HEK293 (cell line): Measurements from ENCODE around the gene ZC3H4.
A peak's percentile ranks its signal among the peaks of the same experiment; 100 is the strongest.

Experiments used
- AEBP2 ChIP-seq: fragments of 450-650 bp; formaldehyde crosslinking; IDR thresholded peaks from 2 replicates; pipeline ENCODE4 v1.5.1; 2016; ENCODE audit warnings: missing biosample characterization, missing genetic modification characterization, borderline replicate concordance
- BCL11A ChIP-seq: fragments of 450-650 bp; formaldehyde crosslinking; IDR thresholded peaks from 2 replicates; pipeline ENCODE4 v1.5.1; 2016; ENCODE audit warnings: low read depth, missing biosample characterization, missing genetic modification characterization
- MZF1 ChIP-seq: fragments of 450-650 bp; formaldehyde crosslinking; IDR thresholded peaks from 2 replicates; pipeline ENCODE4 v1.5.1; 2017; ENCODE audit warnings: missing biosample characterization, missing genetic modification characterization, borderline replicate concordance
- SP3 ChIP-seq: fragments of 450-650 bp; formaldehyde crosslinking; IDR thresholded peaks from 2 replicates; pipeline ENCODE4 v1.5.1; 2016; ENCODE audit warnings: missing biosample characterization, missing genetic modification characterization
- ZBTB44 ChIP-seq: fragments of 450-650 bp; IDR thresholded peaks from 2 replicates; pipeline ENCODE4 v1.5.1; 2018; ENCODE audit warnings: missing biosample characterization, mild to moderate bottlenecking, missing genetic modification characterization
- ZBTB48 ChIP-seq: fragments of 450-650 bp; formaldehyde crosslinking; IDR thresholded peaks from 2 replicates; pipeline ENCODE4 v1.5.1; 2016; ENCODE audit warnings: missing biosample characterization, missing genetic modification characterization
- ZBTB7A ChIP-seq: fragments of 450-650 bp; formaldehyde crosslinking; IDR thresholded peaks from 2 replicates; pipeline ENCODE4 v1.5.1; 2016; ENCODE audit warnings: low read depth, missing biosample characterization, missing genetic modification characterization
- ZBTB8A ChIP-seq: fragments of 450-650 bp; formaldehyde crosslinking; IDR thresholded peaks from 2 replicates; pipeline ENCODE4 v1.5.1; 2016; ENCODE audit warnings: missing biosample characterization, missing genetic modification characterization
- ZNF311 ChIP-seq: fragments of 450-650 bp; formaldehyde crosslinking; IDR thresholded peaks from 2 replicates; pipeline ENCODE4 v1.5.1; 2017; ENCODE audit warnings: missing biosample characterization, missing genetic modification characterization, borderline replicate concordance
- ZNF341 ChIP-seq: fragments of 450-650 bp; formaldehyde crosslinking; IDR thresholded peaks from 2 replicates; pipeline ENCODE4; 2016; ENCODE audit warnings: low read depth, missing biosample characterization, missing genetic modification characterization
- ZNF394 ChIP-seq: fragments of 450-650 bp; formaldehyde crosslinking; IDR thresholded peaks from 2 replicates; pipeline ENCODE4 v1.5.1; 2016; ENCODE audit warnings: missing biosample characterization, missing genetic modification characterization, mild to moderate bottlenecking, moderate library complexity, borderline replicate concordance
- ZNF48 ChIP-seq: fragments of 450-650 bp; formaldehyde crosslinking; IDR thresholded peaks from 2 replicates; pipeline ENCODE4 v1.5.1; 2016; ENCODE audit warnings: missing biosample characterization, missing genetic modification characterization
- ZNF518A ChIP-seq: fragments of 450-650 bp; formaldehyde crosslinking; conservative IDR thresholded peaks from 2 replicates; pipeline ENCODE4 v1.5.1; 2016; ENCODE audit warnings: low read depth, missing biosample characterization, missing genetic modification characterization
- ZNF521 ChIP-seq: fragments of 450-650 bp; formaldehyde crosslinking; IDR thresholded peaks from 2 replicates; pipeline ENCODE4 v1.5.1; 2017; ENCODE audit warnings: missing biosample characterization, mild to moderate bottlenecking, missing genetic modification characterization
- ZNF785 ChIP-seq: fragments of 450-650 bp; formaldehyde crosslinking; IDR thresholded peaks from 2 replicates; pipeline ENCODE4 v1.5.1; 2016; ENCODE audit warnings: missing biosample characterization, missing genetic modification characterization
- ZNF791 ChIP-seq: fragments of 450-650 bp; formaldehyde crosslinking; IDR thresholded peaks from 2 replicates; pipeline ENCODE4 v1.5.1; 2016; ENCODE audit warnings: missing biosample characterization, missing genetic modification characterization
- TF ChIP-seq, protein P1 (sequence below): fragments of 450-650 bp; formaldehyde crosslinking; IDR thresholded peaks from 2 replicates; pipeline ENCODE4 v1.5.1; 2016; ENCODE audit warnings: missing biosample characterization, missing genetic modification characterization
- TF ChIP-seq, protein P2 (sequence below): fragments of 450-650 bp; formaldehyde crosslinking; IDR thresholded peaks from 2 replicates; pipeline ENCODE4 v1.5.1; 2016; ENCODE audit warnings: missing biosample characterization, missing genetic modification characterization, low read depth

The ZC3H4 gene

GRCh38 chr19:47133021-47133471 lies 19.5 kb upstream of the ZC3H4 start (continued):
- no peak for TF ChIP-seq ZNF518A (tag by site-specific recombination)
- TF ChIP-seq AEBP2, result no peak
- TF ChIP-seq MZF1 (tag by site-specific recombination), result no peak
- TF ChIP-seq, protein P1, sequence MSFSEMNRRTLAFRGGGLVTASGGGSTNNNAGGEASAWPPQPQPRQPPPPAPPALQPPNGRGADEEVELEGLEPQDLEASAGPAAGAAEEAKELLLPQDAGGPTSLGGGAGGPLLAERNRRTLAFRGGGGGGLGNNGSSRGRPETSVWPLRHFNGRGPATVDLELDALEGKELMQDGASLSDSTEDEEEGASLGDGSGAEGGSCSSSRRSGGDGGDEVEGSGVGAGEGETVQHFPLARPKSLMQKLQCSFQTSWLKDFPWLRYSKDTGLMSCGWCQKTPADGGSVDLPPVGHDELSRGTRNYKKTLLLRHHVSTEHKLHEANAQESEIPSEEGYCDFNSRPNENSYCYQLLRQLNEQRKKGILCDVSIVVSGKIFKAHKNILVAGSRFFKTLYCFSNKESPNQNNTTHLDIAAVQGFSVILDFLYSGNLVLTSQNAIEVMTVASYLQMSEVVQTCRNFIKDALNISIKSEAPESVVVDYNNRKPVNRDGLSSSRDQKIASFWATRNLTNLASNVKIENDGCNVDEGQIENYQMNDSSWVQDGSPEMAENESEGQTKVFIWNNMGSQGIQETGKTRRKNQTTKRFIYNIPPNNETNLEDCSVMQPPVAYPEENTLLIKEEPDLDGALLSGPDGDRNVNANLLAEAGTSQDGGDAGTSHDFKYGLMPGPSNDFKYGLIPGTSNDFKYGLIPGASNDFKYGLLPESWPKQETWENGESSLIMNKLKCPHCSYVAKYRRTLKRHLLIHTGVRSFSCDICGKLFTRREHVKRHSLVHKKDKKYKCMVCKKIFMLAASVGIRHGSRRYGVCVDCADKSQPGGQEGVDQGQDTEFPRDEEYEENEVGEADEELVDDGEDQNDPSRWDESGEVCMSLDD (tag by site-specific recombination), result no peak
- no peak for TF ChIP-seq ZNF791
- TF ChIP-seq, protein P2, sequence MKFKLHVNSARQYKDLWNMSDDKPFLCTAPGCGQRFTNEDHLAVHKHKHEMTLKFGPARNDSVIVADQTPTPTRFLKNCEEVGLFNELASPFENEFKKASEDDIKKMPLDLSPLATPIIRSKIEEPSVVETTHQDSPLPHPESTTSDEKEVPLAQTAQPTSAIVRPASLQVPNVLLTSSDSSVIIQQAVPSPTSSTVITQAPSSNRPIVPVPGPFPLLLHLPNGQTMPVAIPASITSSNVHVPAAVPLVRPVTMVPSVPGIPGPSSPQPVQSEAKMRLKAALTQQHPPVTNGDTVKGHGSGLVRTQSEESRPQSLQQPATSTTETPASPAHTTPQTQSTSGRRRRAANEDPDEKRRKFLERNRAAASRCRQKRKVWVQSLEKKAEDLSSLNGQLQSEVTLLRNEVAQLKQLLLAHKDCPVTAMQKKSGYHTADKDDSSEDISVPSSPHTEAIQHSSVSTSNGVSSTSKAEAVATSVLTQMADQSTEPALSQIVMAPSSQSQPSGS, result no peak
- TF ChIP-seq BCL11A (tag by site-specific recombination), result 0 out of 2 replicates have a peak, but pooled peaks have one; percentile 12
- peak; percentile 88 for TF ChIP-seq ZNF394 (tag by site-specific recombination)
- TF ChIP-seq SP3, result no peak
- TF ChIP-seq ZBTB7A (tag by site-specific recombination), result no peak
- TF ChIP-seq ZNF521 (tag by site-specific recombination), result no peak
- no peak for TF ChIP-seq ZNF341 (tag by site-specific recombination)
- no peak for TF ChIP-seq ZNF311 (tag by site-specific recombination)
- TF ChIP-seq ZBTB48 (tag by site-specific recombination), result no peak
- TF ChIP-seq ZNF48 (tag by site-specific recombination), result no peak
- TF ChIP-seq ZBTB8A (tag by site-specific recombination), result 0 out of 2 replicates have a peak, but pooled peaks have one; percentile 11
- no peak for TF ChIP-seq ZBTB44
- no peak for TF ChIP-seq ZNF785 (tag by site-specific recombination)
